Caco-2 (cell line): ENCODE results near the gene C16orf87. TPM values are rescaled to one million over a fixed set of nuclear protein-coding genes. Genes with fewer than 3 reads are reported as not detected.

Source experiments
- BruUV-seq: library from RNA; stranded (reverse); fragments of 400-500 nt; replicated peaks from 2 replicates; lab custom pipeline; 2021; lab: Mats Ljungman, UMichigan
- CTCF ChIA-PET: fragments of 300-600 bp; sonication (Branson Sonifier 250); formaldehyde crosslinking; loops from one replicate; lab custom pipeline; 2022; ENCODE audit warnings: antibody characterized with exemption; lab: Charles Lee
- POLR2A ChIA-PET: fragments of 300-600 bp; sonication (Branson Sonifier 250); formaldehyde crosslinking; loops from one replicate; lab custom pipeline; 2022; ENCODE audit warnings: antibody characterized with exemption; lab: Charles Lee
- DNase-seq, 2 experiments: peaks; one replicate each; pipeline versions ENCODE4 v3.0.0 to v3.0.0-alpha.2; 2020 to 2022
- H3K27me3 ChIP-seq: replicated peaks from 2 replicates; pipeline ENCODE4 v1.6.0; 2011; ENCODE audit warnings: low read length; ENCODE audit not compliant: control insufficient read depth, insufficient read depth
- H3K36me3 ChIP-seq: 2 replicates; pipeline ENCODE4 v1.5.1; 2011; ENCODE audit warnings: low read length; ENCODE audit not compliant: control insufficient read depth, insufficient read depth
- H3K4me1 ChIP-seq: fragments of 250-450 bp; sonication (Bioruptor Pico); 2 replicates; pipeline ENCODE4 v1.5.1; 2020; ENCODE audit warnings: mild to moderate bottlenecking
- H3K4me3 ChIP-seq: 2 replicates; pipeline ENCODE4 v1.5.1; 2011; ENCODE audit warnings: low read depth, mild to moderate bottlenecking, control low read depth, low read length
- H3K9me3 ChIP-seq: fragments of 250-450 bp; sonication (Bioruptor Pico); 2 replicates; pipeline ENCODE4 v1.5.1; 2020; ENCODE audit warnings: mild to moderate bottlenecking, moderate library complexity
- H3K27ac Mint-ChIP-seq: one replicate; pipeline ENCODE4 v1.8.0; 2022; ENCODE audit warnings: mixed read lengths; ENCODE audit not compliant: unreplicated experiment
- H3K27me3 Mint-ChIP-seq: one replicate; pipeline ENCODE4 v1.8.0; 2022; ENCODE audit warnings: mixed read lengths; ENCODE audit not compliant: insufficient read depth, unreplicated experiment
- H3K36me3 Mint-ChIP-seq: one replicate; pipeline ENCODE4 v1.8.0; 2022; ENCODE audit warnings: mild to moderate bottlenecking, mixed read lengths; ENCODE audit not compliant: insufficient read depth, unreplicated experiment
- H3K4me1 Mint-ChIP-seq: one replicate; pipeline ENCODE4 v1.8.0; 2022; ENCODE audit warnings: low read depth, mixed read lengths; ENCODE audit not compliant: unreplicated experiment
- H3K4me3 Mint-ChIP-seq: one replicate; pipeline ENCODE4 v1.8.0; 2022; ENCODE audit warnings: mild to moderate bottlenecking, moderate library complexity, mixed read lengths; ENCODE audit not compliant: unreplicated experiment
- H3K9me3 Mint-ChIP-seq: one replicate; pipeline ENCODE4 v1.8.0; 2022; ENCODE audit warnings: mixed read lengths; ENCODE audit not compliant: unreplicated experiment
- intact Hi-C: fragments of 100-400 bp; cut with micrococcal nuclease; formaldehyde crosslinking; loops from one replicate; pipeline ENCODE4 v1.10.0; 2022; ENCODE audit not compliant: unreplicated experiment
- total RNA-seq: library from RNA; stranded (reverse); gene quantifications from 2 replicates; pipeline ENCODE4 v1.2.3, GENCODE V29; 2022
- TF ChIP-seq, protein P1 (sequence below), 2 experiments: fragments of 200-600 bp in 1 of 2; IDR thresholded peaks; 1 replicate in 1 of 2; 2 replicates in 1 of 2; pipeline versions ENCODE4 v1.5.1 to v1.8.0; 2011 to 2022; ENCODE audit warnings: antibody characterized with exemption in 1 of 2, control low read depth in 1 of 2, inconsistent platforms in 1 of 2, low read depth in 1 of 2, low read length in 1 of 2, mild to moderate bottlenecking in 1 of 2, moderate library complexity in 1 of 2; ENCODE audit not compliant: insufficient read depth in 1 of 2, severe bottlenecking in 1 of 2, unreplicated experiment in 1 of 2

The C16orf87 gene
- total RNA-seq, 1 experiment from 2014 or later: 12.1 TPM

- TF ChIP-seq, protein P1, sequence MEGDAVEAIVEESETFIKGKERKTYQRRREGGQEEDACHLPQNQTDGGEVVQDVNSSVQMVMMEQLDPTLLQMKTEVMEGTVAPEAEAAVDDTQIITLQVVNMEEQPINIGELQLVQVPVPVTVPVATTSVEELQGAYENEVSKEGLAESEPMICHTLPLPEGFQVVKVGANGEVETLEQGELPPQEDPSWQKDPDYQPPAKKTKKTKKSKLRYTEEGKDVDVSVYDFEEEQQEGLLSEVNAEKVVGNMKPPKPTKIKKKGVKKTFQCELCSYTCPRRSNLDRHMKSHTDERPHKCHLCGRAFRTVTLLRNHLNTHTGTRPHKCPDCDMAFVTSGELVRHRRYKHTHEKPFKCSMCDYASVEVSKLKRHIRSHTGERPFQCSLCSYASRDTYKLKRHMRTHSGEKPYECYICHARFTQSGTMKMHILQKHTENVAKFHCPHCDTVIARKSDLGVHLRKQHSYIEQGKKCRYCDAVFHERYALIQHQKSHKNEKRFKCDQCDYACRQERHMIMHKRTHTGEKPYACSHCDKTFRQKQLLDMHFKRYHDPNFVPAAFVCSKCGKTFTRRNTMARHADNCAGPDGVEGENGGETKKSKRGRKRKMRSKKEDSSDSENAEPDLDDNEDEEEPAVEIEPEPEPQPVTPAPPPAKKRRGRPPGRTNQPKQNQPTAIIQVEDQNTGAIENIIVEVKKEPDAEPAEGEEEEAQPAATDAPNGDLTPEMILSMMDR (IDR thresholded peaks at IDR 0.05; ENCODE audit: insufficient read depth in 1 of 2, low read depth in 1 of 2, low read length in 1 of 2, severe bottlenecking in 1 of 2, unreplicated experiment in 1 of 2): no peak
- H3K4me3 Mint-ChIP-seq: no peak overlapping the region
- peaks cover 18% of the 10 kb centered on the region for H3K36me3 Mint-ChIP-seq
- peaks cover 12% of the 10 kb centered on the region for H3K4me1 Mint-ChIP-seq
- H3K9me3 ChIP-seq: no peaks in the 10 kb centered on the region
- H3K36me3 ChIP-seq: no peaks in the 10 kb centered on the region
- H3K4me1 ChIP-seq: no peaks in the 10 kb centered on the region
- ChIA-PET CTCF (no interaction called here), POLR2A (no interaction called here)
- H3K27me3 ChIP-seq: no peaks in the 10 kb centered on the region
- no peak for DNase-seq
- H3K4me3 ChIP-seq: no peak overlapping the region
- no peak overlapping the region for H3K27ac Mint-ChIP-seq
- BruUV-seq: no TSS peak
- no peaks in the 10 kb centered on the region for H3K9me3 Mint-ChIP-seq
- intact Hi-C loops: loop anchor here (5.0 kb wide), 3 partner anchors 56 to 251 kb away; partner anchors contain the start of genes MYLK3, ORC6 and VPS35
- no peaks in the 10 kb centered on the region for H3K27me3 Mint-ChIP-seq
Observed at GRCh38 chr16:46803373-46803772, 27.6 kb downstream of the C16orf87 start.

- no peaks in the 10 kb centered on the region for H3K27me3 ChIP-seq
- BruUV-seq: no TSS peak
- TF ChIP-seq, protein P1 (IDR thresholded peaks at IDR 0.05; ENCODE audit: insufficient read depth in 1 of 2, low read depth in 1 of 2, low read length in 1 of 2, severe bottlenecking in 1 of 2, unreplicated experiment in 1 of 2): peak; percentile 40 to 64
- Mint-ChIP-seq H3K27ac (no peak overlapping the region), H3K36me3 (peaks cover 6% of the 10 kb centered on the region), H3K27me3 (no peaks in the 10 kb centered on the region), H3K9me3 (no peaks in the 10 kb centered on the region), H3K4me3 (no peak overlapping the region), H3K4me1 (peaks cover 6% of the 10 kb centered on the region)
- intact Hi-C loops: loop anchor here (1.0 to 5.0 kb wide), 4 partner anchors 54 to 249 kb away; partner anchors contain the start of genes MYLK3, ORC6 and VPS35
- ChIA-PET POLR2A (no interaction called here), CTCF (interaction anchor here (0.7 to 1.7 kb wide), 5 partner anchors 12 to 128 kb away, joined by 3 to 18 read pairs (median 4); partner anchors contain the start of gene ORC6)
- peaks cover 4% of the 10 kb centered on the region for H3K4me1 ChIP-seq
- H3K36me3 ChIP-seq: no peaks in the 10 kb centered on the region
- peak in 1 of 2 experiments; percentile 24 for DNase-seq
- no peaks in the 10 kb centered on the region for H3K9me3 ChIP-seq
- H3K4me3 ChIP-seq: no peak overlapping the region
Observed at GRCh38 chr16:46801428-46802049, 29.4 kb downstream of the C16orf87 start.

- intact Hi-C loops: loop anchor here (5.0 kb wide), 3 partner anchors 53 to 248 kb away; partner anchors contain the start of genes MYLK3, ORC6 and VPS35
- no peaks in the 10 kb centered on the region for H3K27me3 ChIP-seq
- TF ChIP-seq, protein P1 (IDR thresholded peaks at IDR 0.05; ENCODE audit: insufficient read depth in 1 of 2, low read depth in 1 of 2, low read length in 1 of 2, severe bottlenecking in 1 of 2, unreplicated experiment in 1 of 2): no peak
- Mint-ChIP-seq H3K9me3 (no peaks in the 10 kb centered on the region), H3K4me1 (peaks cover 6% of the 10 kb centered on the region), H3K27ac (no peak overlapping the region), H3K36me3 (peaks cover 6% of the 10 kb centered on the region), H3K27me3 (no peaks in the 10 kb centered on the region), H3K4me3 (no peak overlapping the region)
- no peak for DNase-seq
- no peak overlapping the region for H3K4me3 ChIP-seq
- H3K4me1 ChIP-seq: peaks cover 4% of the 10 kb centered on the region
- POLR2A ChIA-PET: no interaction called here
- H3K9me3 ChIP-seq: no peaks in the 10 kb centered on the region
- CTCF ChIA-PET: interaction anchor here (1.2 to 1.7 kb wide), 3 partner anchors 10 to 127 kb away, joined by 3 to 18 read pairs (median 5); no protein-coding TSS in a partner anchor
- H3K36me3 ChIP-seq: no peaks in the 10 kb centered on the region
- BruUV-seq: no TSS peak
Observed at GRCh38 chr16:46800494-46800893, 30.5 kb downstream of the C16orf87 start.
